CD4-positive, alpha-beta T cell treated with Interleukin-15 for 1 hour (primary cell): ENCODE results near the gene PPM1G.
A peak's percentile ranks its signal among the peaks of the same experiment; 100 is the strongest.
"Not testable (repeated sequence)": the region's sequence is repeated elsewhere in the genome, so short reads cannot be mapped to it uniquely, and the experiment has no call there.

ENCODE experiments used
- DNase-seq: peaks from one replicate; pipeline ENCODE4 v3.0.0-alpha.2; 2020

Gene PPM1G, protein sequence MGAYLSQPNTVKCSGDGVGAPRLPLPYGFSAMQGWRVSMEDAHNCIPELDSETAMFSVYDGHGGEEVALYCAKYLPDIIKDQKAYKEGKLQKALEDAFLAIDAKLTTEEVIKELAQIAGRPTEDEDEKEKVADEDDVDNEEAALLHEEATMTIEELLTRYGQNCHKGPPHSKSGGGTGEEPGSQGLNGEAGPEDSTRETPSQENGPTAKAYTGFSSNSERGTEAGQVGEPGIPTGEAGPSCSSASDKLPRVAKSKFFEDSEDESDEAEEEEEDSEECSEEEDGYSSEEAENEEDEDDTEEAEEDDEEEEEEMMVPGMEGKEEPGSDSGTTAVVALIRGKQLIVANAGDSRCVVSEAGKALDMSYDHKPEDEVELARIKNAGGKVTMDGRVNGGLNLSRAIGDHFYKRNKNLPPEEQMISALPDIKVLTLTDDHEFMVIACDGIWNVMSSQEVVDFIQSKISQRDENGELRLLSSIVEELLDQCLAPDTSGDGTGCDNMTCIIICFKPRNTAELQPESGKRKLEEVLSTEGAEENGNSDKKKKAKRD

GRCh38 chr2:27409321-27410073, at the start of gene PPM1G:
TSS of gene PPM1G (minus strand) at chr2:27409591. CDS start at chr2:27409422, 169 bp downstream.
- peak; percentile 94 for DNase-seq

- no peak for DNase-seq
Observed at GRCh38 chr2:27453968-27454367, 44.6 kb upstream of the PPM1G start.

DNA sequence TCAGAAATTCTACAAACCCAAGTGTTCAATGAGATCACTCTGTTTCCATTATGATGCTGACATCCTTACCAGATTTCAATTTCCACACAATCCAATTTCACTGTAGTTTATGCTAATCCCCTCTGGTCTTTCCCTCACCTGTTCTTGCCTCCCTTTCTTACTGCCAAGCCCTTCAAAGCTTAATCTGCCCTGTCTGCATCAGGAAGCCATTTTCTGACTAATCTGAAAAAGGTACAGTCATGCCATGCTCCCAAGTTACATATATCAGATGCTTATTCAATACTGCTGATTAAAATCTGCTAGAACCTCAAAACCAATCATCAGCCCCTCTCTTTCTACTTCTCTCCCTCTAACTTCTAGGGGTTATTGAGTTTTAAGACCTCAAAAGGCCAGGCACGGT, 41.7 kb upstream of the PPM1G start:
- DNase-seq = no peak

GRCh38 chr2:27448381-27448780, 39.0 kb upstream of the PPM1G start:
- no peak for DNase-seq

DNA sequence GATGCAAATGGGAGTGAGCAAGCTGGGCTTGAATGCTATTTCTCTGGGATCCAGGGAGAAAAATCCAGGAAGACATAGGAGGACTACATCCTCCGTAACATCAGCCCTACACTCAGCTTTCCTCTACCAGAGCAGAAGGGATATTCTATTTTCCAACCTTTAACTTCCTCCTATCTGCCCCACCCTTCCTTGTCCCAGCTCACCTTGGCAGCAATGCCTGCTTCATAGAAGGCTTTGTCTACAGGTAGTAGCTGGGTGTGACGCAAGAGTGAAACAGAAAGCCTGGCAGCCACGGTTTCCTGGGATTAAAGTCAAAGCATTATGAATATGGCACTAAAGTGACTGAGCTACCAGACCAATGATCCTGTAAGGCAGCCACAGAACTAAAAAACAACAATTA, 36.7 kb upstream of the PPM1G start:
- DNase-seq = no peak

GRCh38 chr2:27445615-27446014, 36.2 kb upstream of the PPM1G start:
- DNase-seq = no peak

DNA sequence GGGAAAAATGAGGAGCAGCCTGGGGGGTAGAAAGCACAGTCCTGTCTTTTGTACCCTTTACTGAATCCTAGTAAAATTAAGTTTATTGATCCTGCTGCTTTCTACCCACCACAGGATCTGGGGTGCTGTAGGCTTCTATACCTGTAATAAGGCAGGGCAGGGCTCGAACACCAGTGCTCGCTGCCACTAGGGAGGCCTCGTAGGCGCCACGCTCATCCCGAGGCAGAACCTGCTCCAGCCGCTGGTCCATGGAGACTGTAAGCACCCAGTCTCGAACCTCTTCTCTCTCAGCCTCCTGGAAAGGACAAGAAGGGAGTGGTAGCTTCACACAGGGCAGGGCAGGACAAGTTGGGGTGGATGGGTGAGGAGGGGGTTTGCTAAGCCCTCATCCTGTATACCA, 35.8 kb upstream of the PPM1G start:
- DNase-seq = no peak

DNA sequence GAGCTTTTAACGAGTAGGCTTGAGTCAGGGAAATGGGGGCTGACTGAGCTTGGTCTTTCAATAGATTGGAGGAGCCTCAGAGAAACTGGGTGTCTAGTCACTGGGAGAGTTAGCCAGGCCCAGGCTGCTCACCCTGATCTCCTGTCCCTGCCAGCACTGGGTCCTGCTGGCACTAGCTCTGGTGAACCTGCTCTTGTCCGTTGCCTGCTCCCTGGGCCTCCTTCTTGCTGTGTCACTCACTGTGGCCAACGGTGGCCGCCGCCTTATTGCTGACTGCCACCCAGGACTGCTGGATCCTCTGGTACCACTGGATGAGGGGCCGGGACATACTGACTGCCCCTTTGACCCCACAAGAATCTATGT, 33.5 kb upstream of the PPM1G start:
- DNase-seq = no peak

- peak; percentile 18 for DNase-seq
Observed at GRCh38 chr2:27441958-27442919, 32.8 kb upstream of the PPM1G start, which contains the start of gene KRTCAP3. TSS of gene KRTCAP3 (plus strand) at chr2:27442381. CDS start at chr2:27442413, 32 bp downstream.

- DNase-seq = no peak
Observed at GRCh38 chr2:27441226-27441926, 32.0 kb upstream of the PPM1G start.

DNA sequence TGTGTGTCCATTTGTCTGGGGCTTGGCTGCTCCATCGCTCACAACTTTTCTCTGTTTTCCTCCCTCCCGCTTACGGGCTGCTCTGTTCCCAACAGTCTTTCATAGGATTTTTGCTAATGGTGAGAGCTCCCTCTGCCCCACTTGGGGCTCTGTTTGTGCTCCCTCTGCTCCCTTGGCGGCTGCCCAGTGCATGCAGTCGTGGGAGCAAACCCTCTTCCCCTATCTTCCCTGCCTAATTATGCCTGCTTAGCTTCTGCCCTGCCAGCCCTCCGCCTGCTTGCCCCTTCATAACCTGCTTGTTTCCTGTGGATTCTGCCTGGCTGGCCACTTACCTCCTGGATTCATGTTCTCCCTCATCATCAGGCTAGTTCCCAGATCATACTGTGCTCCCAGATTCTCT, 26.2 kb upstream of the PPM1G start:
- DNase-seq = no peak

DNA sequence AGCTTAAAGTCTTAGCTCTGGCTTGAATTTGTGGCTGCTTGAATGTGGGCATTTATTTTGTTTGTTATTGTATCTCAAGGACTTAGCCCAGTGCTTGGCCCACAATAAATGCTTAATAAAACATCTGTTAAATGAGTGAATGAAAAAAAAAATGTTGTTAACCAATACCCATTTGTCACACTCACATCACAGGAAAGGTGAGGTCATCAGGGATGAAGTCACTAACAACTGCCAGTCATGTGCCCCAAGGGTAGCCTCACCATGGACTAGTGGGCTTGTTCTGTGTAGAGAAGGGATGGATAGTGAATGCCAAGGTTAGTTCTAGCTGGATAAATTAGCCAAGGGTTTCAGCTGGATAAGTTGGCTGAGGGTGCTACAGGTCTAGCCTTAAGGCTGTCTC, 22.0 kb upstream of the PPM1G start:
- no peak for DNase-seq

GRCh38 chr2:27428978-27429541, 19.7 kb upstream of the PPM1G start:
- DNase-seq = peak; percentile 81

GRCh38 chr2:27428213-27428977, 19.0 kb upstream of the PPM1G start, which contains the start of gene NRBP1:
TSS of gene NRBP1 (plus strand) at chr2:27428631. CDS start at chr2:27433274, 4,643 bp downstream.
- DNase-seq = peak; percentile 86

GRCh38 chr2:27427863-27428212, 18.4 kb upstream of the PPM1G start:
- DNase-seq = no peak

DNA sequence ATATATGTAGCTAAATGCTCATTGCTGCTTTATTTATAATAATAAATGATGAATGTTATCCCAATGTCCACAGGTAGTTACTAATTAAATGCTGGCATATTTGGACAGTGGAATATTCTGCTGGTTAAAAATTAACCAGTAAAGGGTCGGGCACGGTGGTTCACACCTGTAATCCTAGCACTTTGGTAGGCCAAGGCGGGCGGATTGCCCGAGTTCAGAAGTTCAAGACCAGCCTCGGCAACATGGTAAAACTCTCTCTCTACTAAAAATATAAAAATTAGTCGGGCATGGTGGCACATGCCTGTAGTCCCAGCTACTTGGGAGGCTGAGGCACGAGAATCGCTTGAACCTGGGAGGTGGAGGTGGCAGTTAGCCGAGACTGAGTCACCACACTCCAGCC, 15.6 kb upstream of the PPM1G start:
- DNase-seq = not testable (repeated sequence)

DNA sequence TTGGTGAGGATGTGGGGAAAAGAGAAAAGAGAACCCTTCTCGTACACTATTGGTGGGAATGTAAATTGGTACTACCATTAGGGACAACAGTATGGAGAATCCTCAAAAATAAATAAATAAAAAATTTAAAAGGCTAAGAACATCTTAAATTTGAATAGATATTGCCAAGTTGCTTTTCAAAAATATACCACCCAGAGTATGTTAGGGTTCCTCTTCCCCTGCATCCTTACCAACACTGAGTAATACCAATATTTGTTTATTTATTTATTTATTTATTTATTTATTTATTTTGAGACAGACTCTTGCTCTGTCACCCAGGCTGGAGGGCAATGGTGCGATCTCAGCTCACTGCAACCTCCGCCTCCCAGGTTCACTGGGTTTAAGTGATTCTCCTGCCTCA, 13.6 kb upstream of the PPM1G start:
- DNase-seq = no peak

GRCh38 chr2:27421660-27422250, 12.4 kb upstream of the PPM1G start:
- no peak for DNase-seq

DNA sequence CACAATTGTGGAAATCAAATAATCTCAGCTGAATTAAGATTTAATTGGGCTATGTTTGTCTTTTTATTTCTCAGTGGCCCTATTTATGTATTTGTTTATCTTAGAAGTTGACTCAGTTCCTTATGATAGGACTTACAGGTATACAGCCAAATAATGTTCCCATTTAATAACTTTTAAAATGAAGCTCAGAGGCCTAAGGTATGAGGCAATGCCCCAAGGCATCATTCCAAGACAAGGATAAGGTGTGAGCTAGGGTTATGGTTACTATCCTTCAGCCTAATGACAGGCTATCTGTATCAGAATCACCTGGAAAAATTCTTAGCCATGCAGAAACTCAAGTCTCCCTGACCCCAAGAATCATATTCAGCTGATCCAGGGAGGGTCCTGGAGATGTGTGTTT, 11.6 kb upstream of the PPM1G start:
- no peak for DNase-seq

- no peak for DNase-seq
Observed at GRCh38 chr2:27416151-27416550, 6.8 kb upstream of the PPM1G start.
